ENCODE results near the gene EBI3. TPM values are rescaled to one million over a fixed set of nuclear protein-coding genes. Genes with fewer than 3 reads are reported as not detected.
A peak's percentile ranks its signal among the peaks of the same experiment; 100 is the strongest.

The EBI3 gene
- 1.9 TPM for polyA plus RNA-seq (2013, experiment 1 of 2)
- 1.8 TPM for polyA plus RNA-seq (2013, experiment 2 of 2)

DNA sequence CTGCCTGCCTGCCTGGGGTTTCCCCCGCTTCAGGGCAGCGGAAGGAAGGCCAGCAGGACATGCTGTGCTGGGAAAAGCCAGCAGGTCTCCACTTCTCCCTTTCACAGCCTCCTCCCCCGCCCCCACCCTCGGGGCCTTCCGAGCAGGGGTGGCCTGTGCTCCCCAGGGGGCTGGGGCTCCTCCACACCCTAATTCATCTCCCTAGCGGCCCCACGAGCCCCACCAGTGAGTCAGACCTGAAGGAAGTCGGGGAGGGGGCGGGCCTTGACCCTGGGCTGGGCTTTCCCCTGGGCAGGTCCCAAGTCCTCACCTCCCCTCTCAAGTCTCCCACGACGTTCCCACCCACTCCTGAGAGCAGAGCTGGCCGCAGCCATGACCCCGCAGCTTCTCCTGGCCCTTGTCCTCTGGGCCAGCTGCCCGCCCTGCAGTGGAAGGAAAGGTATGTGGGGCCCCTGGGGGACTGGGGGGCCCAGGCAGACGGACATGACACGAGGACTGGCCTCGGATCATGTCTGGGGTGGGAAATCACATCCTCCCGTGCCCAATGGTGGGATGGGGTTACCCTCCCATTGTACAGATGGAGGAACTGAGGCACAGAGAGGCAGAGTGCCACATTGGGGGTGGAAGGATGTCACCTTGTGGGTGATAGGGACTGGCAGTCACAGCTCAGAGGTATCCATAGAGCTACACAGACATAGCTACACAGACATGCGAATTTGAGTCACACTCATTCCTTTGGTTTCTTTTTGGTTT, at the start of gene EBI3:
TSS of gene EBI3 (plus strand) at position 345 of the 753 bp plus-strand sequence. CDS start at position 373, 28 bp downstream.
- H2BK12ac ChIP-seq (ENCODE audit: low read length in 2 of 2): peak within 1 kb of the TSS; percentile 6 to 95
- H2AK5ac ChIP-seq (ENCODE audit: low read length, severe bottlenecking): peak within 1 kb of the TSS; percentile 67
- H3K4me1 ChIP-seq (ENCODE audit: control insufficient read depth, insufficient read depth, low read depth, low read length): peaks cover 14% of the 10 kb centered on the region
- peak within 1 kb of the TSS; percentile 67 for H3K27ac ChIP-seq (ENCODE audit: low read length, poor library complexity, severe bottlenecking)
- H3K14ac ChIP-seq (ENCODE audit: low read length in 2 of 2): peak within 1 kb of the TSS in 1 of 2 experiments; percentile 19
- H3K79me1 ChIP-seq (replicated peaks; ENCODE audit: low read length, poor library complexity, severe bottlenecking): no peaks in the 10 kb centered on the region
- H3K27me3 ChIP-seq (ENCODE audit: control insufficient read depth in 1 of 2, insufficient read depth in 1 of 2, low read length in 2 of 2): peaks cover 0 to 44% of the 10 kb centered on the region in 2 experiments
- H3K4me2 ChIP-seq (ENCODE audit: low read length, poor library complexity, severe bottlenecking): peak within 1 kb of the TSS; percentile 6
- H4K8ac ChIP-seq (ENCODE audit: low read length): peak within 1 kb of the TSS; percentile 63
- H2BK15ac ChIP-seq (ENCODE audit: low read depth, poor library complexity, severe bottlenecking): peak within 1 kb of the TSS; percentile 45
- H3K36me3 ChIP-seq (ENCODE audit: control insufficient read depth in 1 of 2, insufficient read depth in 2 of 2, low read depth in 1 of 2, low read length in 2 of 2): peaks cover 0 to under 1% of the 10 kb centered on the region in 2 experiments
- peak within 1 kb of the TSS; percentile 17 to 75 for H3K18ac ChIP-seq (ENCODE audit: low read depth in 1 of 2, low read length in 2 of 2)
- H3K4me3 ChIP-seq (ENCODE audit: insufficient read depth in 1 of 2, low read depth in 1 of 2, low read length in 2 of 2): peak within 1 kb of the TSS in 1 of 2 experiments; percentile 3
- DNase-seq: peak; percentile 80
- no peak within 1 kb of the TSS for H2BK120ac ChIP-seq (ENCODE audit: low read depth, low read length)
- H3K4ac ChIP-seq (ENCODE audit: low read depth in 1 of 2, low read length in 2 of 2): peak within 1 kb of the TSS in 1 of 2 experiments; percentile 58
- H2BK5ac ChIP-seq (ENCODE audit: low read depth, low read length, poor library complexity, severe bottlenecking): peak within 1 kb of the TSS; percentile 9
- peak within 1 kb of the TSS; percentile 86 for H2AFZ ChIP-seq (ENCODE audit: low read depth, low read length)
- H3K9ac ChIP-seq (ENCODE audit: low read length): no peak within 1 kb of the TSS
- WGBS: 24% methylated on average over 16 of the region's 19 CpGs
- no peak within 1 kb of the TSS for H3K23ac ChIP-seq (ENCODE audit: low read length in 2 of 2)
- H4K91ac ChIP-seq (ENCODE audit: low read length): peak within 1 kb of the TSS; percentile 5
- no peaks in the 10 kb centered on the region for H3K9me3 ChIP-seq (ENCODE audit: control insufficient read depth, low read length)

DNA sequence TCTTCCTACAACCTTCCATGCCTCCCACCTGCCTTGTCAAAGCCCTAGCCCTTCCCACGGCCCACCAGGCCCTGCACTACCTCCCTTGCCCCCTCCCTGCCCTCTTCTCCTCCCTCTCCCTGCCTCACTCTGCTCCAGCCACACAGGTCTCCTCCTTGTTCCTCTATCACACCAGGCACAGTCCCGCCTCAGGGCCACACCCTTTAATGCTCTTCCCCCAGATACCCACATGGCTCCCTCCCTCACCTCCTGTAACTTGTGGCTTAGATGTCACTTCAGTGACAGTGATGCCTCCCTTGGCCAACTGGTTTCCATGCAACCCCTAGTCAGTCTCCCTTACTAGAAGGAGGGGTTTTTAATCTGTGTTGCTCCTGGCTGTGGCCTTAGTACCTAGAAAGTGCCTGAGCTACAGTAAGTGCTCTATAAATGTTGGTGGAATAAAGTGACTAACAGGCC, 48.2 kb upstream of the EBI3 start:
- Histone ChIP-seq H3K9me3 (ENCODE audit: control insufficient read depth, low read length) (no peaks in the 10 kb centered on the region), H3K4ac (ENCODE audit: low read depth in 1 of 2, low read length in 2 of 2) (no peak overlapping the region), H4K91ac (ENCODE audit: low read length) (no peak overlapping the region), H3K14ac (ENCODE audit: low read length in 2 of 2) (no peak overlapping the region), H3K27me3 (ENCODE audit: control insufficient read depth in 1 of 2, insufficient read depth in 1 of 2, low read length in 2 of 2) (no peaks in the 10 kb centered on the region), H3K36me3 (ENCODE audit: control insufficient read depth in 1 of 2, insufficient read depth in 2 of 2, low read depth in 1 of 2, low read length in 2 of 2) (peaks cover 32 to 42% of the 10 kb centered on the region in 2 experiments), H2AFZ (ENCODE audit: low read depth, low read length) (no peak overlapping the region), H3K23ac (ENCODE audit: low read length in 2 of 2) (no peak overlapping the region), H3K18ac (ENCODE audit: low read depth in 1 of 2, low read length in 2 of 2) (no peak overlapping the region), H2BK5ac (ENCODE audit: low read depth, low read length, poor library complexity, severe bottlenecking) (no peak overlapping the region), H3K4me1 (ENCODE audit: control insufficient read depth, insufficient read depth, low read depth, low read length) (peaks cover 17% of the 10 kb centered on the region), H3K27ac (ENCODE audit: low read length, poor library complexity, severe bottlenecking) (no peak overlapping the region), H4K8ac (ENCODE audit: low read length) (no peak overlapping the region), H2AK5ac (ENCODE audit: low read length, severe bottlenecking) (no peak overlapping the region), H2BK15ac (ENCODE audit: low read depth, poor library complexity, severe bottlenecking) (no peak overlapping the region), H2BK12ac (ENCODE audit: low read length in 2 of 2) (no peak overlapping the region), H3K9ac (ENCODE audit: low read length) (peak overlapping the region; percentile 97), H2BK120ac (ENCODE audit: low read depth, low read length) (no peak overlapping the region), H3K4me2 (ENCODE audit: low read length, poor library complexity, severe bottlenecking) (no peak overlapping the region), H3K4me3 (ENCODE audit: insufficient read depth in 1 of 2, low read depth in 1 of 2, low read length in 2 of 2) (peak overlapping the region in 1 of 2 experiments; percentile 100), H3K79me1 (replicated peaks; ENCODE audit: low read length, poor library complexity, severe bottlenecking) (peaks cover 23% of the 10 kb centered on the region)
- DNase-seq: no peak
- 99% methylated on average over 2 of the region's 2 CpGs for WGBS

DNA sequence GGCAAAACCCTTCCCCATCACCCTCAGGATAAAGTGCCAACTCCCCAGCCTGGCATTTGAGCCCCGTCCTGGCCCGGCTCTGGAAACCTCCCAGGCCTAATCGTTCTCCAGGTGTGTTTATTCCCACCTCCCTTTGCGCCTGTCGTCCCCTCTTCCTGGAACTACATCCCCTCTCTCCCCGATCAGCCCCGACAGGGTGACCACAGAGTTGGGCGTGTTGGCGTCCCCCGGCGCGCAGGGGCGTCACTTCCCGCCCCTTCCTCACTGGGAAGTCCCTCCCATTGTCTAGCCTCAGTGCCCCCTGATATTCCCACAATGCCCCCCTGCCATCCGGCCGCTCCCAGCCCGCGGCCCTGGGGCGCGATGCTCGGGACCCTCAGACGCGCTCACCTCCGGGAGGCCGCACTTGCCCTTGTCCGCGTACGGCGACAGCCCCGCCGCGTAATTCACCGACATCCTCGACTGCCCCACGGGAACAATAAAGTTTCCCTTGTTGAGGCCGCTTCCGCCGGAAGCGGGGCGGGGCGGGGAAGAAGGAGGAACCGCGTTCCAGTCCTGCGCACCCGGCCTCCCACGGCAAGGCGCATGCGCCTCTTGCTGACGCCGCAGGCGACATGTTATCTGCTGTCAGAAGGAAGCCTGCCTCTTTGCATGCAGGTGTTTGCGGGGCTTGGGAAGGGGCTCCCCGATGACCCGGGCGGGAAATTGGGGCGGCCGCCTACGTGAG, 47.1 kb upstream of the EBI3 start, which contains the start of the genes ANKRD24 and SIRT6:
TSS of gene ANKRD24 (plus strand) at position 606 of the 727 bp plus-strand sequence. CDS start 3,737 bp downstream, outside the sequence.
TSS of gene SIRT6 (minus strand) at position 480 of the 727 bp plus-strand sequence. CDS start at position 456, 24 bp downstream.
- H3K4me3 ChIP-seq (ENCODE audit: insufficient read depth in 1 of 2, low read depth in 1 of 2, low read length in 2 of 2): peak within 1 kb of the TSS; percentile 78 to 100
- H3K14ac ChIP-seq (ENCODE audit: low read length in 2 of 2): peak within 1 kb of the TSS in 1 of 2 experiments; percentile 14
- H3K9ac ChIP-seq (ENCODE audit: low read length): peak within 1 kb of the TSS; percentile 97
- no peak within 1 kb of the TSS for H2AK5ac ChIP-seq (ENCODE audit: low read length, severe bottlenecking)
- no peaks in the 10 kb centered on the region for H3K27me3 ChIP-seq (ENCODE audit: control insufficient read depth in 1 of 2, insufficient read depth in 1 of 2, low read length in 2 of 2)
- no peak within 1 kb of the TSS for H3K23ac ChIP-seq (ENCODE audit: low read length in 2 of 2)
- no peak within 1 kb of the TSS for H2BK5ac ChIP-seq (ENCODE audit: low read depth, low read length, poor library complexity, severe bottlenecking)
- peak within 1 kb of the TSS; percentile 66 to 93 for H3K4ac ChIP-seq (ENCODE audit: low read depth in 1 of 2, low read length in 2 of 2)
- peaks cover 28 to 30% of the 10 kb centered on the region in 2 experiments for H3K36me3 ChIP-seq (ENCODE audit: control insufficient read depth in 1 of 2, insufficient read depth in 2 of 2, low read depth in 1 of 2, low read length in 2 of 2)
- under 1% methylated on average over 58 of the region's 58 CpGs for WGBS
- peak within 1 kb of the TSS; percentile 39 for H2BK120ac ChIP-seq (ENCODE audit: low read depth, low read length)
- peak within 1 kb of the TSS; percentile 93 for H4K8ac ChIP-seq (ENCODE audit: low read length)
- H2AFZ ChIP-seq (ENCODE audit: low read depth, low read length): peak within 1 kb of the TSS; percentile 33
- H4K91ac ChIP-seq (ENCODE audit: low read length): peak within 1 kb of the TSS; percentile 93
- H3K9me3 ChIP-seq (ENCODE audit: control insufficient read depth, low read length): no peaks in the 10 kb centered on the region
- peaks cover 21% of the 10 kb centered on the region for H3K4me1 ChIP-seq (ENCODE audit: control insufficient read depth, insufficient read depth, low read depth, low read length)
- H3K27ac ChIP-seq (ENCODE audit: low read length, poor library complexity, severe bottlenecking): peak within 1 kb of the TSS; percentile 19
- peak within 1 kb of the TSS; percentile 44 for H2BK15ac ChIP-seq (ENCODE audit: low read depth, poor library complexity, severe bottlenecking)
- H3K4me2 ChIP-seq (ENCODE audit: low read length, poor library complexity, severe bottlenecking): peak within 1 kb of the TSS; percentile 90
- H3K79me1 ChIP-seq (replicated peaks; ENCODE audit: low read length, poor library complexity, severe bottlenecking): peaks cover 23% of the 10 kb centered on the region
- DNase-seq: peak; percentile 96
- H3K18ac ChIP-seq (ENCODE audit: low read depth in 1 of 2, low read length in 2 of 2): peak within 1 kb of the TSS; percentile 67 to 89
- H2BK12ac ChIP-seq (ENCODE audit: low read length in 2 of 2): peak within 1 kb of the TSS in 1 of 2 experiments; percentile 61
